ENCODE measurements around the gene MUCL3.

DNA sequence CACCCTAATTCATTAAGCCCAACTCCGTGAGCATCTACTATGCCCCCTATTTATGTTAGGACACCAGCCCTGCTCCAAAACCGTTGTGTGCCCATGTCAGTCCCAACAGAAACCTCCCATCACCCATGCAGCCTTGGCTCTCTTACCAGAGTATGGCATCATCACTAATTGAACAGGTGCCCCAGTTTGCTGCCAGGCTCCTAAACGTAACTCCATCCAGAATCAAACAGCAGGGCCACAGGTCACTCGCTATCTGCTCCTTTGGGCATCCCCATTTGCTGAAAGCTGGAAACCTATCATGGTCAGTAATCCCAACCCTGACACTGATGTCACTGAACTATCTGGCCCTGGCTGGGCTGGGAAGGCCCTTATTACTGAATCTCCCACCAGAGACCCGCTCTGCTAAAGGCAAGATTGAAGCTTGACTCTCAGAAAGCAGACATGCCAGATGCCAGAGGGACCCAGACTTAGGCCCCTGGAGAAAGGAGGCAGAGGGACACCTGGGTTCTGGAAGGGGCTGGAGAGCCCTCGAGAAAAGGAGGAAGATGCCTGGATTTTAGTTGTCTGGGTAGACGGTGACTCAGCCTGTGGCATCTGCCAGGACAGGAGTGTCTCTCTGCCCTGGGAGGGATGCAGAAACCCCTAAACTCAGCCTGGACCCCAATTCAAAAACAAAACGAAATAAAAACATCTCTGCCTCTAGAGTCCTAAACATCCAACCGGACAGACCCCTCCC lies 14.0 kb downstream of the MUCL3 start:
- TF ChIP-seq, protein P1, sequence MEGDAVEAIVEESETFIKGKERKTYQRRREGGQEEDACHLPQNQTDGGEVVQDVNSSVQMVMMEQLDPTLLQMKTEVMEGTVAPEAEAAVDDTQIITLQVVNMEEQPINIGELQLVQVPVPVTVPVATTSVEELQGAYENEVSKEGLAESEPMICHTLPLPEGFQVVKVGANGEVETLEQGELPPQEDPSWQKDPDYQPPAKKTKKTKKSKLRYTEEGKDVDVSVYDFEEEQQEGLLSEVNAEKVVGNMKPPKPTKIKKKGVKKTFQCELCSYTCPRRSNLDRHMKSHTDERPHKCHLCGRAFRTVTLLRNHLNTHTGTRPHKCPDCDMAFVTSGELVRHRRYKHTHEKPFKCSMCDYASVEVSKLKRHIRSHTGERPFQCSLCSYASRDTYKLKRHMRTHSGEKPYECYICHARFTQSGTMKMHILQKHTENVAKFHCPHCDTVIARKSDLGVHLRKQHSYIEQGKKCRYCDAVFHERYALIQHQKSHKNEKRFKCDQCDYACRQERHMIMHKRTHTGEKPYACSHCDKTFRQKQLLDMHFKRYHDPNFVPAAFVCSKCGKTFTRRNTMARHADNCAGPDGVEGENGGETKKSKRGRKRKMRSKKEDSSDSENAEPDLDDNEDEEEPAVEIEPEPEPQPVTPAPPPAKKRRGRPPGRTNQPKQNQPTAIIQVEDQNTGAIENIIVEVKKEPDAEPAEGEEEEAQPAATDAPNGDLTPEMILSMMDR (IDR thresholded peaks at IDR 0.05) = no peak
- TF ChIP-seq ESRRA (CRISPR knock-in tag; IDR thresholded peaks at IDR 0.05; ENCODE audit: borderline replicate concordance) (no peak), ZNF416 (CRISPR knock-in tag; IDR thresholded peaks at IDR 0.05) (no peak), ETV6 (CRISPR knock-in tag; IDR thresholded peaks at IDR 0.05) (no peak), JUN (CRISPR knock-in tag; IDR thresholded peaks at IDR 0.05) (no peak), GABPB1 (CRISPR knock-in tag; IDR thresholded peaks at IDR 0.05) (no peak), NR2C2 (CRISPR knock-in tag; IDR thresholded peaks at IDR 0.05) (no peak), ZNF263 (CRISPR knock-in tag; IDR thresholded peaks at IDR 0.05; ENCODE audit: low read depth) (no peak), RELA (CRISPR knock-in tag; IDR thresholded peaks at IDR 0.05; ENCODE audit: borderline replicate concordance) (no peak), TEAD4 (CRISPR knock-in tag; IDR thresholded peaks at IDR 0.05) (no peak), TCF7 (CRISPR knock-in tag; IDR thresholded peaks at IDR 0.05; ENCODE audit: low read depth) (no peak)
- TF ChIP-seq, protein P2, sequence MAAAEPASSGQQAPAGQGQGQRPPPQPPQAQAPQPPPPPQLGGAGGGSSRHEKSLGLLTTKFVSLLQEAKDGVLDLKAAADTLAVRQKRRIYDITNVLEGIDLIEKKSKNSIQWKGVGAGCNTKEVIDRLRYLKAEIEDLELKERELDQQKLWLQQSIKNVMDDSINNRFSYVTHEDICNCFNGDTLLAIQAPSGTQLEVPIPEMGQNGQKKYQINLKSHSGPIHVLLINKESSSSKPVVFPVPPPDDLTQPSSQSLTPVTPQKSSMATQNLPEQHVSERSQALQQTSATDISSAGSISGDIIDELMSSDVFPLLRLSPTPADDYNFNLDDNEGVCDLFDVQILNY (CRISPR knock-in tag; IDR thresholded peaks at IDR 0.05) = no peak
